HepG2 (cell line): Measurements from ENCODE around the gene PARP16. TPM values are rescaled to one million over a fixed set of nuclear protein-coding genes. Genes with fewer than 3 reads are reported as not detected.

Experiments used
- ATAC-seq: fragments of 200-7000 bp; cut with Tn5 transposase; 3 replicates; pipeline ENCODE4 v1.9.1; 2020; ENCODE audit warnings: mild to moderate bottlenecking, moderate library complexity
- BruUV-seq: library from RNA; stranded (reverse); fragments of 400-500 nt; replicated peaks from 2 replicates; lab custom pipeline; 2021; lab: Mats Ljungman, UMichigan
- CTCF ChIA-PET: fragments of 300-600 bp; formaldehyde crosslinking; extraction: SDS; loops from one replicate; lab custom pipeline; 2021; ENCODE audit warnings: low total read pairs, inconsistent platforms, low intra/inter-chr PET ratio; lab: Yijun Ruan, JAX
- POLR2A ChIA-PET: fragments of 350-600 bp; sonication (Branson Sonifier 250); formaldehyde crosslinking; loops from one replicate; lab custom pipeline; 2020; ENCODE audit warnings: antibody characterized with exemption, inconsistent platforms; lab: Yijun Ruan, JAX
- DNase-seq: peaks from one replicate; pipeline ENCODE4 v3.0.0-alpha.2; 2015; ENCODE audit warnings: low spot score
- FAIRE-seq: peaks from 3 replicates; lab custom pipeline; 2011; peaks lifted over from hg19 to GRCh38; lab: Jason Lieb, UNC
- H2AFZ ChIP-seq: one replicate; pipeline ENCODE4 v1.6.1; 2011; ENCODE audit warnings: low read length, inconsistent platforms
- H3K27ac ChIP-seq: fragments of 300-600 bp; 3 replicates; pipeline ENCODE4 v1.8.0; 2011; ENCODE audit warnings: mixed run types, mild to moderate bottlenecking, mixed read lengths, low read length, inconsistent platforms; ENCODE audit not compliant: insufficient read depth; ENCODE audit errors: extremely low read length
- H3K27me3 ChIP-seq, 2 experiments: fragments of 200-600 bp in 1 of 2; 2 replicates in 1 of 2; 3 replicates in 1 of 2; pipeline versions ENCODE4 v1.6.0 to v1.8.0; 2011; ENCODE audit warnings: low read length in 2 of 2, mild to moderate bottlenecking in 2 of 2, moderate library complexity in 2 of 2, inconsistent platforms in 1 of 2; ENCODE audit not compliant: insufficient read depth in 2 of 2, control insufficient read depth in 1 of 2
- H3K36me3 ChIP-seq, 2 experiments: fragments of 200-600 bp in 1 of 2; replicated peaks in 1 of 2; 2 replicates in 1 of 2; 3 replicates in 1 of 2; pipeline versions ENCODE4 v1.5.1 to v1.8.0; 2011; ENCODE audit warnings: low read length in 2 of 2, inconsistent platforms in 1 of 2; ENCODE audit not compliant: insufficient read depth in 2 of 2, control insufficient read depth in 1 of 2
- H3K4me1 ChIP-seq: 2 replicates; pipeline ENCODE4 v1.5.1; 2012; ENCODE audit warnings: low read length, inconsistent platforms; ENCODE audit not compliant: insufficient read depth
- H3K4me2 ChIP-seq: 2 replicates; pipeline ENCODE4 v1.6.0; 2011; ENCODE audit warnings: low read depth, low read length, inconsistent platforms
- H3K4me3 ChIP-seq, 3 experiments: fragments of 200-600 bp in 1 of 3; sonication (generic), shearing (Covaris generic) in 1 of 3; replicated peaks in 1 of 3; 2 replicates each; pipeline ENCODE4 v1.5.1; 2011 to 2016; ENCODE audit warnings: low read length in 3 of 3, inconsistent platforms in 2 of 3, low read depth in 2 of 3, mild to moderate bottlenecking in 2 of 3, control low read depth in 1 of 3, mixed read lengths in 1 of 3; ENCODE audit not compliant: insufficient read depth in 1 of 3
- H3K79me2 ChIP-seq: one replicate; pipeline ENCODE4 v1.6.1; 2011; ENCODE audit warnings: low read length, inconsistent platforms; ENCODE audit not compliant: insufficient read depth
- H3K9ac ChIP-seq: 2 replicates; pipeline ENCODE4 v1.6.0; 2011; ENCODE audit warnings: mild to moderate bottlenecking, low read depth, low read length, inconsistent platforms; ENCODE audit not compliant: insufficient read depth
- H3K9me3 ChIP-seq: 2 replicates; pipeline ENCODE4 v1.5.1; 2012; ENCODE audit warnings: mild to moderate bottlenecking, low read length
- H4K20me1 ChIP-seq: 2 replicates; pipeline ENCODE4 v1.6.0; 2011; ENCODE audit warnings: inconsistent platforms, mild to moderate bottlenecking, low read length, moderate library complexity; ENCODE audit not compliant: insufficient read depth
- ARNT2 ChIP-seq: sonication (generic); formaldehyde crosslinking; IDR thresholded peaks from 2 replicates; pipeline ENCODE4 v1.8.0; 2022; ENCODE audit warnings: mild to moderate bottlenecking, low read depth, missing genetic modification reagents, moderate library complexity
- CCDC6 ChIP-seq: sonication (generic); formaldehyde crosslinking; IDR thresholded peaks from 2 replicates; pipeline ENCODE4 v1.8.1; 2022; ENCODE audit warnings: mild to moderate bottlenecking, missing genetic modification reagents, moderate library complexity
- SIX4 ChIP-seq: sonication (generic); formaldehyde crosslinking; IDR thresholded peaks from 2 replicates; pipeline ENCODE4 v1.4.0; 2020; ENCODE audit warnings: missing genetic modification reagents
- ZMYM4 ChIP-seq: sonication (generic); formaldehyde crosslinking; IDR thresholded peaks from 2 replicates; pipeline ENCODE4 v1.8.1; 2023; ENCODE audit warnings: mild to moderate bottlenecking, missing genetic modification reagents
- ZNF44 ChIP-seq: sonication (generic); formaldehyde crosslinking; IDR thresholded peaks from 2 replicates; pipeline ENCODE4 v1.5.1; 2020; ENCODE audit warnings: mild to moderate bottlenecking, missing genetic modification reagents
- ZNF770 ChIP-seq: sonication (generic); formaldehyde crosslinking; IDR thresholded peaks from 2 replicates; pipeline ENCODE4 v1.5.0; 2020; ENCODE audit warnings: mild to moderate bottlenecking, missing genetic modification reagents
- WGBS: methylation state at CpG from one replicate; pipeline ENCODE4 v1.1.6; 2017; ENCODE audit warnings: low lambda C conversion rate; 5-methylcytosine and 5-hydroxymethylcytosine counted together
- in situ Hi-C: cut with HindIII; loops from 2 replicates; pipeline ENCODE4 v1.10.0; 2017; ENCODE audit warnings: low pct_unique_long_range_greater_than_20kb; ENCODE audit not compliant: extremely low pct_ligation_motif_present
- intact Hi-C: fragments of 100-400 bp; cut with micrococcal nuclease; formaldehyde crosslinking; loops from one replicate; pipeline ENCODE4 v1.10.0; 2022; ENCODE audit not compliant: unreplicated experiment
- polyA plus RNA-seq, 8 experiments: library from polyadenylated mRNA; depleted of rRNA in 3 of 8; stranded (reverse) in 7 of 8; unstranded in 1 of 8; fragments of >200 nt; fragmentation: Illumina TruSeq in 4 of 8; extraction: Trizol in 4 of 8; gene quantifications; 2 replicates each; pipeline versions ENCODE4 v1.2.1 to v1.2.3, GENCODE V29; 2011 to 2016; ENCODE audit warnings: low read depth in 4 of 8, missing spikeins in 1 of 8, mixed read lengths in 1 of 8; ENCODE audit not compliant: insufficient read depth in 1 of 8
- total RNA-seq, 5 experiments: library from RNA; depleted of rRNA; stranded (reverse); fragments of >200 nt; fragmentation: Illumina TruSeq; extraction: Trizol; gene quantifications; 2 replicates each; pipeline ENCODE4 v1.2.3, GENCODE V29; 2016; ENCODE audit warnings: low read depth in 1 of 5

PARP16 gene
- total and polyA plus RNA-seq, 2 of the 13 experiments (the other 11 are each of a cell fraction or from before 2014, with no cell fraction given), result 6.8 to 7.6 TPM

DNA sequence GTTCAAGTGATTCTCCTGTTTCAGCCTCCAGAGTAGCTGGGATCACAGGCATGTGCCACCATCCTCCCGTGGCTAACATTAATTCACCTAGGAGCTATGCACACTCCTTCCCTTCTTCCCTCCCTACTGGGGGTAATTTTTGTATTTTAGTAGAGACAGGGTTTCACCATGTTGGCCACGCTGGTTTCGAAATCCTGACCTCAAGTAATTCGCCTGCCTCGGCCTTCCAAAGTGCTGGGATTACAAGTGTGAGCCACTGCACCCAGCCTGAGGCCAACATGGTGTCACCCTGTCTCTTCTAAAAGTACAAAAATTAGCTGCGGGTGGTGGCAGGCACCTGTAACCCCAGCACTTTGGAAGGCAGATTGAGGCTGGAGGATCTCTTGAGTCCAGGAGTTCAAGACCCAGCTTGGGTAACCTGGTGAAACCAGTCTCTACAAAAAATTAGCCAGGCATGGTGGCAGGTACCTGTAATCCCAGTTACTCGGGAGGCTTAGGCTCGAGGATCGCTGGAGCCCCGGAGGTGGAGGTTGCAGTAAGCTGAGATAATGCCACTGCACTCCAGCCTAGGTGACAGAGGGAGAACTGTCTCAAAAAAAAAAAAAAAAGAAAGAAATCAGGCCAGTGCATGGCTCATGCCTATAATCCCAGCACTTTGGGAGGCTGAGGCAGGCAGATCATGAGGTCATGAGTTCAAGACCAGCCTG is 23.9 kb upstream of the PARP16 start:
- no TSS peak for BruUV-seq

More for the DNA sequence above, 23.9 kb upstream of the PARP16 start:
- H3K79me2 ChIP-seq, result no peaks in the 10 kb centered on the region
- DNase-seq, result no peak
- intact Hi-C loops, result no loop called here
- H3K9me3 ChIP-seq, result no peaks in the 10 kb centered on the region
- TF ChIP-seq CCDC6 (CRISPR knock-in tag) (no peak), ARNT2 (no peak), ZMYM4 (0 out of 2 replicates have a peak, but pooled peaks have one; percentile 29), ZNF770 (CRISPR knock-in tag) (peak; percentile 53), SIX4 (CRISPR knock-in tag) (no peak), ZNF44 (CRISPR knock-in tag) (no peak)
- whole genome bisulfite sequencing, result 30% methylated on average over 10 of the region's 10 CpGs
- no peaks in the 10 kb centered on the region; a peak in 1 of 5 replicates for H3K27me3 ChIP-seq
- peak overlapping the region; percentile 56 for H3K4me2 ChIP-seq
- ChIA-PET POLR2A (interaction anchor here (0.9 to 1.0 kb wide), 2 partner anchors 11 to 74 kb away, joined by 3 read pairs; no protein-coding TSS in a partner anchor), CTCF (no interaction called here)
- H3K4me1 ChIP-seq, result peaks cover 56% of the 10 kb centered on the region
- ATAC-seq, result no peak; the same call in 2 of the 3 replicates
- H4K20me1 ChIP-seq, result no peaks in the 10 kb centered on the region
- in situ Hi-C loops, result no loop called here
- FAIRE-seq, result no peak
- H3K4me3 ChIP-seq, result peak overlapping the region in 1 of 3 experiments; percentile 14; a peak in 1 of 6 replicates
- H3K27ac ChIP-seq, result no peak overlapping the region
- no peak overlapping the region for H2AFZ ChIP-seq
- no peaks in the 10 kb centered on the region for H3K36me3 ChIP-seq
- no peak overlapping the region for H3K9ac ChIP-seq
